Measurements from ENCODE around the gene TMEM238.

The TMEM238 gene

DNA sequence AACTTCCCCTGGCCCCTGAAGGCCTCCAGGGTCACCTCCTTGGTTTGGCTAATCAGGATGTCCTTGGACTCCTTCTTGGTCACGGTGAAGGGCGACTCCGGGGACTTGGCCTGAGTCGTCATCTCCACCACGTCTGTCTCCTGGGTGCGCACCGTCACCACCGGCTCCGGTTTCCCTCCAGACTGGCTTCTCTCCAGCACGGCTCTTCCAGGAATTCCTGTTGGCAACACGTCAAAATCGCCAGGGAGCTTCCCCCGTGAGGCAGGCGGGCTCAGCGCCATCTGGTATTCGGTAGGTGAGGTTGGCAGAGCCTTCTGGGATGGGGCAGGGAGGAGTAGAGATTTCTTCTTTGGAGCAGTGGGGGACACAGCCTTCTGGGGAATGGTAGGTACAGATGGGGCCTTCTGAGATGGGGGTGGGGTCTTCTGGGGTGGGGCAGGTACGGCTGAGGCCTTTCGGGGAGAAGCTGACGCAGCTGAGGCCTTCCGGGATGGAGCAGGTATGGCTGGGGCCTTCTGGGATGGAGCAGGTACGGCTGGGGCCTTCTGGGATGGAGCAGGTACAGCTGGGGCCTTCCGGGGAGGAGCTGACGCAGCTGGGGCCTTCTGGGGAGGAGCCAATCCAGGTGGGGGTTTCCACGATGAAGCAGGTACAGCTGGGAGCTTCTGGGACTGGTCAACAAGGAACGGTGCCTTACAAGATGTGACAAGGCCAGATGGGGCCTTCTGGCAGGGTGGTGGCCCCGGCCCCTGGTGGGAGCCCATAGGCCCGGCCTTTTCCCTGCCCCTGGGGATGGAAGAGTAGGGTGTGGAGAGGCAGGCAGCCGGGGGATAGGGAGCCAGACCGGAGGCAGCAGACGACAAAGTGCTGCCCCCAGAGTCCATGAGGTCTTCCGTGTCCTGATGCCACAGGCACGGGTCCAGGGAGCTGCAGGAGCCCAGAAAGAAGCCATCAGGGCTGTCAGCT, 24.9 kb downstream of the TMEM238 start:
- Histone ChIP-seq H3K9me3 (ENCODE audit: low read depth, low read length) (no peaks in the 10 kb centered on the region), H3K9ac (ENCODE audit: insufficient read length) (no peak overlapping the region), H3K36me3 (ENCODE audit: insufficient read depth, low read length) (no peaks in the 10 kb centered on the region), H3K27ac (no peak overlapping the region), H3K4me3 (no peak overlapping the region)
- no peak for TF ChIP-seq EZH2 (IDR thresholded peaks at IDR 0.05)
- DNase-seq (ENCODE audit: low read depth, low spot score) = no peak

DNA sequence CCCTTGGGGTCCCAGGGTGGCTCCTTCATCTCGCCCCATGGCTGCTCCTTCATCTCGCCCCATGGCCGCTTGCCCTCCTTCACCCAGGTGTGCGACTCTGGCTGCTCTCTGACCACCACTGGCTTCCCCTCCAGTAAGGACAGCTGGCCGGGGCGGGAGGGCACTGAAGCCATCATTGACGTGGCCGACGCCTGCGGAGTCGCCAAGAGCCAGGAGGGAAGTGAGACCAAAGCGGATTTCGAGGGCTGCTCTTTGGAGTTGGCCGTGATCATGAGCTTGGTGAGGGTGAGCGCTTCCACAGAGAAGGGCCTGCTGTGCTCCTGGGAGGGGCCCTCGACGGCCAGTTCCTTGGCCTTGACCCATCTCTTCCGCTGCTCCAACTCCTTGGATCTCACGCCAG, 25.6 kb downstream of the TMEM238 start:
- Histone ChIP-seq H3K4me3 (no peak overlapping the region), H3K36me3 (ENCODE audit: insufficient read depth, low read length) (no peaks in the 10 kb centered on the region), H3K9me3 (ENCODE audit: low read depth, low read length) (no peaks in the 10 kb centered on the region), H3K9ac (ENCODE audit: insufficient read length) (no peak overlapping the region), H3K27ac (no peak overlapping the region)
- TF ChIP-seq FOXP2 (optimal IDR thresholded peaks at IDR 0.05; ENCODE audit: control extremely low read depth, extremely low read length, insufficient read depth) = no peak
- no peak for TF ChIP-seq POLR2AphosphoS5 (IDR thresholded peaks at IDR 0.05; ENCODE audit: borderline replicate concordance, low read depth, low read length)
- no peak for TF ChIP-seq EZH2 (IDR thresholded peaks at IDR 0.05)
- DNase-seq (ENCODE audit: low read depth, low spot score) = no peak

DNA sequence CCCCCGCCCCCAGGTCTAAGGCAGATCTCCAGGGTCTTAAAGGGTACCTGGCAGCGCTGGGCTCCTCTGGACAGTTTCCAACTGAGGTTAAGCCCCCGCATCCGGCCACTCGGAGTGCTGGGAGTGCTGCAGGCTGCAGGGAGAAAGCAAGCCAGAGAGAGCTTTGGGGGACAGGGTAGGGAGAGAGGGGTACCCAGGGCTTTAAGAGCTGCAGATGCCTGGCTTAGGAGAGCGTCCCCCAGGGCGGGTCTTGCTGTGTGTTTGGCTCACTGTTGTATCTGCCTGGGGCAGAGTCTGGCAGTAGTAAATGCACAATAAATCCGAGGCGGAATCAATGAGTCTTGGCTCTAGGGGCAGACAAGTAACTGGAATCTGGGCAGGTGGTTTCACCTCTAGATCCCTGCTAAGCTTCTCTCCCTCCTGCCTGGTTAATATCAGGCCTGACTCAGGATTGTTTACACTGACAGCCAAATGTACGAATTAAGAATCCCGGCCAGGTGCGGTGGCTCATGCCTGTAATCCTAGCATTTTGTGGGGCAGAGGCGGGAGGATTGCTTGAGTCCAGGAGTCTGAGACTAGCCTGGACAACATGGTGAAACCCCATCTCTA, 28.8 kb downstream of the TMEM238 start:
- no peak overlapping the region for H3K4me3 ChIP-seq
- no peak overlapping the region for H3K9ac ChIP-seq (ENCODE audit: insufficient read length)
- TF ChIP-seq FOXP2 (optimal IDR thresholded peaks at IDR 0.05; ENCODE audit: control extremely low read depth, extremely low read length, insufficient read depth) = no peak
- TF ChIP-seq EZH2 (IDR thresholded peaks at IDR 0.05) = no peak
- TF ChIP-seq POLR2AphosphoS5 (IDR thresholded peaks at IDR 0.05; ENCODE audit: borderline replicate concordance, low read depth, low read length) = no peak
- H3K27ac ChIP-seq = no peak overlapping the region
- H3K9me3 ChIP-seq (ENCODE audit: low read depth, low read length) = no peaks in the 10 kb centered on the region
- no peak for DNase-seq (ENCODE audit: low read depth, low spot score)
- no peaks in the 10 kb centered on the region for H3K36me3 ChIP-seq (ENCODE audit: insufficient read depth, low read length)

DNA sequence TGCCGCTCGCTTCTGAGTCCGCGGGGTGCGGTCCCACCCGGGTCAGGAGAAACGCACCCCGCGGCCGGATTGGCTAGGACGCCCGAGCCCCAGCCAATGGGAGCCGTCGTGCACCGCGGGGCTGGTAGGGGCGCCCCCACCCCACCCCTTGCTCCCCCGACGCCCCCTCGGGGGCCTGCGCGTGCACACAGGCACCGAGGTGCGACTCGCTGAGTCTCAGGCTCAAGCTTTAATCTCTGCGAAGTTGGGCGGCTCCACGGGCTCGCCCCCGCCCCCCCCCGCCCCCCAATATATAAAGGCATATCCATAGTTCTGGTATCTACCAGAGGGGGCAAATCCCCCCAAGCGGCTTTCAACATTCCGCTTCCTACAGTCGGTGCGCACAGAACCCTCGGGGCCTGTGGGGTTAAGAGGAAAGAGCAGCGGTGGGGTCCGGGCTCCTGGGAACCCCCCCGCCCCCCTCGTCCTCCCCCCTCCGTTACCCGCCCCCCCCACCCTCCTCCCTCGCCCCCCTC, 29.3 kb downstream of the TMEM238 start, which contains the start of gene COX6B2:
Gene COX6B2, minus strand, starts transcription at position 22 of the 515 bp plus-strand sequence. CDS start 198 bp downstream, outside the sequence.
- Histone ChIP-seq H3K4me3 (peak within 1 kb of the TSS; percentile 82), H3K9ac (ENCODE audit: insufficient read length) (peak within 1 kb of the TSS; percentile 26), H3K9me3 (ENCODE audit: low read depth, low read length) (no peaks in the 10 kb centered on the region), H3K27ac (no peak within 1 kb of the TSS), H3K36me3 (ENCODE audit: insufficient read depth, low read length) (no peaks in the 10 kb centered on the region)
- TF ChIP-seq FOXP2 (optimal IDR thresholded peaks at IDR 0.05; ENCODE audit: control extremely low read depth, extremely low read length, insufficient read depth) (no peak), EZH2 (IDR thresholded peaks at IDR 0.05) (no peak), POLR2AphosphoS5 (IDR thresholded peaks at IDR 0.05; ENCODE audit: borderline replicate concordance, low read depth, low read length) (no peak)
- no peak for DNase-seq (ENCODE audit: low read depth, low spot score)

DNA sequence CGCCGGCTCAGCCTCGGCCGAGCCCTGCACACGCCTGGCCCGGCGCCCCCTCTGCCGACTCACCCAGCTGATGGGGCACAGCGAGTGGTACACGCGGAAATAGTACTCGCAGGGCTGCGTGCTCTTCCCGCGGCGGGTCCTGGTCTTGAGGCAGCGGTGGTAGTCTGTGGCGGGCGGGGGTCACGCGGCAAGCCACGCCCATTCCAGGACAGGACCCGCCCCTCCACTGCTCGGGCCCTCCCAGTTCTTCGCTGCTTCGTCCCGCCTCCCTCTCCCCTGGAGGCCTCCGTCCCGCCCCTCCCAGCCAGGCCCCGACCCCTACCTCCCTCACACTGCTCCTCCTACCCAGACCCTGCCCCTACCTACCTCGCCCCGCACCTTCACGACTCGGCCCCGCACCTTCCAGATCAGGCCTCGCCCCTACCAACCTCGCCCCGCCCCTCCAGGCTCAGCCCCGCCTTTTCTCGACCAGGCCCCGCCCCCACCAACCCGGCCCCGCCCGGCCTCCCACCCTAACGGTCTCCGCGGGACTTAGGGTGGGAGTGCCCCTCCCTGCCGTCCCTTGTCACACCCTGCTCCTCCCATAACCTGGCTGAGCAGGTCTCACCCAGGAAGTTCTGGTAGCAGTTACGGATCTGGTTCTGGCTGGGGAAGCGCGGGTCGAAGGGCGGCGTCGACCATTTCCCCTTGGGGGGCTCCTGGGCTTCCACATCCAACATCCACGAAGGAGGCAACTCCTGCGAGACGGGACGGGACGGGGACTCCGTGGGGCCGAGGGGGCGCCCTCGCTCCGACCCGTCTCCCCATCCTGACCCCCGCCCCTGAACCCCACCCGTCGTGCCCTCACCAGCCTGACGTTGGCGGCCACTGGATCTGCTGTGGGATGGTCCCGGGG, 30.0 kb downstream of the TMEM238 start:
- peak overlapping the region; percentile 82 for H3K4me3 ChIP-seq
- H3K27ac ChIP-seq = no peak overlapping the region
- no peaks in the 10 kb centered on the region for H3K36me3 ChIP-seq (ENCODE audit: insufficient read depth, low read length)
- no peak for TF ChIP-seq FOXP2 (optimal IDR thresholded peaks at IDR 0.05; ENCODE audit: control extremely low read depth, extremely low read length, insufficient read depth)
- no peak for TF ChIP-seq EZH2 (IDR thresholded peaks at IDR 0.05)
- TF ChIP-seq POLR2AphosphoS5 (IDR thresholded peaks at IDR 0.05; ENCODE audit: borderline replicate concordance, low read depth, low read length) = no peak
- DNase-seq (ENCODE audit: low read depth, low spot score) = no peak
- H3K9ac ChIP-seq (ENCODE audit: insufficient read length) = peak overlapping the region; percentile 26
- no peaks in the 10 kb centered on the region for H3K9me3 ChIP-seq (ENCODE audit: low read depth, low read length)

DNA sequence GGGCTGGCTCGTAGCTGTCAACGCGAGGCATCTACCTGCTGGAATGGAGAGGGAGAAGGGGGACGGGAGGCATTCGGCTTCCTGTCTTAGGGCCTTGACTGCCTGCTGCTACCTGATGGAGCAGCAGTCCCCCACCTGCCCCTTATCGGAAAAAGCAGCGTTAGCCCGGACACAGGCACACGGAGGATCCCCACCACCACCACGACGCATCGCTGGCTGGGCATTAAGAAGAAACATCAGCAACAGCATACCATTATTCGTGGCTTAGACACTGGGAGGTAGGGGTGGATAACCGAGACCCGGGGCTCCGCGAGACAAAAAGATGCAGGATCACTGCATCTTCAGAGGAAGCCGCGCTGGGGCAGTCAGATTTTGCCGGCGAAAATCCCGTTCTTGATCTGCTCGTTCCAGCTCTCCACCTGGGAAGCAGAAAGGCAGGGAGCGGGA, 30.7 kb downstream of the TMEM238 start:
- DNase-seq (ENCODE audit: low read depth, low spot score) = no peak
- no peaks in the 10 kb centered on the region for H3K9me3 ChIP-seq (ENCODE audit: low read depth, low read length)
- H3K9ac ChIP-seq (ENCODE audit: insufficient read length) = peak overlapping the region; percentile 26
- H3K27ac ChIP-seq = no peak overlapping the region
- H3K4me3 ChIP-seq = peak overlapping the region; percentile 82
- no peaks in the 10 kb centered on the region for H3K36me3 ChIP-seq (ENCODE audit: insufficient read depth, low read length)
- TF ChIP-seq EZH2 (IDR thresholded peaks at IDR 0.05) = no peak
- TF ChIP-seq FOXP2 (optimal IDR thresholded peaks at IDR 0.05; ENCODE audit: control extremely low read depth, extremely low read length, insufficient read depth) = no peak

DNA sequence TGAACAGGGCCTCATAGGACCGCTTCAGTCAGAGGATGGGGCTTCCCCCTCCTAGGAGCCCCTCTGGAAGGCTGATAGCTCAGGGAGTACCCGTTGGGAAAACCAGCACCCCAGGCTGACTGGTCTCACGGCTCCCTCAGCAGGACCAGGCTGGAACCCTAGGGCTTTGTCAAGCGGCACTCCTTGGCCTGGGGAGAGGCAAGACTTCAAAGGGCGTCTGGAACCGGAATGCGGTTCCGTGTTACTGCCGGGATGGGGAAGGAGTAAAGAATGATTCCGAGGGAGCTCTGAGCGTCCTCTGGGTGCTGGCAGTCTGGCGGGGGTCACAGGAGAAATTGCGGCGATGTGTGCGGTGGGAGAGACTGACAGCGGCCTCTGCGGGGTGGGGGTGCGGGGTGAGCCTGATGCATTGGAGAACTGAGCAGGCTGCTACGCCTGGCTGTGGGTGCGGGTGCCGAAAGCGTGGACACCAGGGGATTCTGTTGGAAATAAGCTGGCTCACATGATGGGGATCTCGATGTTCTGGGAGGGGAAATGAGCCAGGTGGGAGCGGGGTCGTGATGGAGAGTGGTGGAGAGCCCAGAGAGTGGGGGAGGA, 31.4 kb downstream of the TMEM238 start:
- Histone ChIP-seq H3K9me3 (ENCODE audit: low read depth, low read length) (no peaks in the 10 kb centered on the region), H3K4me3 (no peak overlapping the region), H3K27ac (no peak overlapping the region), H3K9ac (ENCODE audit: insufficient read length) (no peak overlapping the region), H3K36me3 (ENCODE audit: insufficient read depth, low read length) (no peaks in the 10 kb centered on the region)
- TF ChIP-seq POLR2AphosphoS5 (IDR thresholded peaks at IDR 0.05; ENCODE audit: borderline replicate concordance, low read depth, low read length) (no peak), EZH2 (IDR thresholded peaks at IDR 0.05) (no peak), FOXP2 (optimal IDR thresholded peaks at IDR 0.05; ENCODE audit: control extremely low read depth, extremely low read length, insufficient read depth) (no peak)
- DNase-seq (ENCODE audit: low read depth, low spot score) = no peak
